Measurements from ENCODE around the gene FNIP2. TPM values are rescaled to one million over a fixed set of nuclear protein-coding genes. Genes with fewer than 3 reads are reported as not detected.

FNIP2 gene
- total and polyA plus RNA-seq, 10 of the 15 experiments (the other 5 are each of a cell fraction or from before 2014, with no cell fraction given), result 0.03 to 0.38 (median 0.15) TPM

- no peaks in the 10 kb centered on the region for H3K36me3 ChIP-seq (ENCODE audit: control insufficient read depth in 2 of 2, insufficient read depth in 2 of 2, low read length in 1 of 2)
- peaks cover 19% of the 10 kb centered on the region for H3K79me2 ChIP-seq (ENCODE audit: control insufficient read depth, insufficient read depth, low read length)
- H3K27ac ChIP-seq (ENCODE audit: control insufficient read depth, insufficient read depth), result no peak overlapping the region
- SMC1A ChIA-PET (ENCODE audit: uncharacterized antibody, unreplicated experiment), result interaction anchor here (0.7 to 14.1 kb wide), 20 partner anchors 7 to 283 kb away, joined by 3 to 291 read pairs (median 4); partner anchors contain the start of gene FNIP2
- FAIRE-seq (peak; percentile 23), DNase-seq (ENCODE audit: low read depth, low spot score) (no peak), ATAC-seq (no peak)
- no peaks in the 10 kb centered on the region for H3K27me3 ChIP-seq (replicated peaks in 1 of 2; ENCODE audit: control insufficient read depth in 2 of 2, insufficient read depth in 2 of 2, low read length in 1 of 2)
- no peak overlapping the region for H2AFZ ChIP-seq (ENCODE audit: control insufficient read depth, low read depth, low read length)
- CTCF ChIA-PET, result interaction anchor here (0.5 to 5.5 kb wide), 15 partner anchors 11 to 618 kb away, joined by 3 to 61 read pairs (median 5); no protein-coding TSS in a partner anchor
- H3K9me3 ChIP-seq (replicated peaks; ENCODE audit: control insufficient read depth, insufficient read depth, low read length), result no peaks in the 10 kb centered on the region
- intact Hi-C loops (cut with micrococcal nuclease; ENCODE audit: unreplicated experiment), result no loop called here
- POLR2A ChIA-PET, result interaction anchor here (1.0 to 1.9 kb wide), 7 partner anchors 8 to 54 kb away, joined by 3 to 10 read pairs (median 3); partner anchors contain the start of gene FNIP2
- no peak overlapping the region for H3K4me3 ChIP-seq
- H3K4me1 ChIP-seq (ENCODE audit: control insufficient read depth, insufficient read depth, low read length), result peaks cover 10% of the 10 kb centered on the region; the same call in 1 of the 2 replicates
- 20% methylated on average over 1 of the region's 1 CpG for WGBS (ENCODE audit: insufficient coverage, insufficient replicate concordance, low lambda C conversion rate, missing lambda C conversion rate)
- no peak overlapping the region for H3K4me2 ChIP-seq (ENCODE audit: control insufficient read depth, insufficient read depth)
- no peak overlapping the region for H3K9ac ChIP-seq (ENCODE audit: control insufficient read depth, insufficient read depth, low read length)
- H4K20me1 ChIP-seq (ENCODE audit: control insufficient read depth, insufficient read depth), result no peaks in the 10 kb centered on the region
- no peak for TF ChIP-seq BMI1 (IDR thresholded peaks at IDR 0.05; ENCODE audit: borderline replicate concordance)
- TF ChIP-seq, protein P1, sequence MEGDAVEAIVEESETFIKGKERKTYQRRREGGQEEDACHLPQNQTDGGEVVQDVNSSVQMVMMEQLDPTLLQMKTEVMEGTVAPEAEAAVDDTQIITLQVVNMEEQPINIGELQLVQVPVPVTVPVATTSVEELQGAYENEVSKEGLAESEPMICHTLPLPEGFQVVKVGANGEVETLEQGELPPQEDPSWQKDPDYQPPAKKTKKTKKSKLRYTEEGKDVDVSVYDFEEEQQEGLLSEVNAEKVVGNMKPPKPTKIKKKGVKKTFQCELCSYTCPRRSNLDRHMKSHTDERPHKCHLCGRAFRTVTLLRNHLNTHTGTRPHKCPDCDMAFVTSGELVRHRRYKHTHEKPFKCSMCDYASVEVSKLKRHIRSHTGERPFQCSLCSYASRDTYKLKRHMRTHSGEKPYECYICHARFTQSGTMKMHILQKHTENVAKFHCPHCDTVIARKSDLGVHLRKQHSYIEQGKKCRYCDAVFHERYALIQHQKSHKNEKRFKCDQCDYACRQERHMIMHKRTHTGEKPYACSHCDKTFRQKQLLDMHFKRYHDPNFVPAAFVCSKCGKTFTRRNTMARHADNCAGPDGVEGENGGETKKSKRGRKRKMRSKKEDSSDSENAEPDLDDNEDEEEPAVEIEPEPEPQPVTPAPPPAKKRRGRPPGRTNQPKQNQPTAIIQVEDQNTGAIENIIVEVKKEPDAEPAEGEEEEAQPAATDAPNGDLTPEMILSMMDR (IDR thresholded peaks at IDR 0.05 in 2 of 3, conservative IDR thresholded peaks at IDR 0.05 in 1 of 3; ENCODE audit: control insufficient read depth in 2 of 3, extremely low read depth in 1 of 3, insufficient read depth in 1 of 3, low read depth in 3 of 3, low read length in 3 of 3), result peak in 1 of 3 experiments; percentile 13; a peak in 2 of 6 replicates
- no peak for TF ChIP-seq ZBED1 (IDR thresholded peaks at IDR 0.05; ENCODE audit: borderline replicate concordance)
- TF ChIP-seq CBX5 (IDR thresholded peaks at IDR 0.05; ENCODE audit: low read depth), result no peak
- TF ChIP-seq SKIL (IDR thresholded peaks at IDR 0.05; ENCODE audit: low read depth, poor library complexity, severe bottlenecking), result no peak
- RAD21 ChIA-PET (ENCODE audit: unreplicated experiment), result interaction anchor here (1.0 to 3.8 kb wide), 15 partner anchors 10 to 395 kb away, joined by 3 to 42 read pairs (median 5); no protein-coding TSS in a partner anchor
- BruUV-seq (replicated peaks), result no TSS peak
- in situ Hi-C loops (cut with MboI), result no loop called here
Observed at GRCh38 chr4:158781963-158782362, 13.1 kb downstream of the FNIP2 start.

All from GM12878 (cell line).